NCI-H187 treated with DMSO at 0.1 percent for 48 hours (cell line): ENCODE results near the gene RILPL2.
"Not testable (repeated sequence)": the region's sequence is repeated elsewhere in the genome, so short reads cannot be mapped to it uniquely, and the experiment has no call there.

Experiments used
- DNase-seq: peaks from one replicate; lab custom pipeline; 2025; lab: John Stamatoyannopoulos, UW

The RILPL2 gene

DNA sequence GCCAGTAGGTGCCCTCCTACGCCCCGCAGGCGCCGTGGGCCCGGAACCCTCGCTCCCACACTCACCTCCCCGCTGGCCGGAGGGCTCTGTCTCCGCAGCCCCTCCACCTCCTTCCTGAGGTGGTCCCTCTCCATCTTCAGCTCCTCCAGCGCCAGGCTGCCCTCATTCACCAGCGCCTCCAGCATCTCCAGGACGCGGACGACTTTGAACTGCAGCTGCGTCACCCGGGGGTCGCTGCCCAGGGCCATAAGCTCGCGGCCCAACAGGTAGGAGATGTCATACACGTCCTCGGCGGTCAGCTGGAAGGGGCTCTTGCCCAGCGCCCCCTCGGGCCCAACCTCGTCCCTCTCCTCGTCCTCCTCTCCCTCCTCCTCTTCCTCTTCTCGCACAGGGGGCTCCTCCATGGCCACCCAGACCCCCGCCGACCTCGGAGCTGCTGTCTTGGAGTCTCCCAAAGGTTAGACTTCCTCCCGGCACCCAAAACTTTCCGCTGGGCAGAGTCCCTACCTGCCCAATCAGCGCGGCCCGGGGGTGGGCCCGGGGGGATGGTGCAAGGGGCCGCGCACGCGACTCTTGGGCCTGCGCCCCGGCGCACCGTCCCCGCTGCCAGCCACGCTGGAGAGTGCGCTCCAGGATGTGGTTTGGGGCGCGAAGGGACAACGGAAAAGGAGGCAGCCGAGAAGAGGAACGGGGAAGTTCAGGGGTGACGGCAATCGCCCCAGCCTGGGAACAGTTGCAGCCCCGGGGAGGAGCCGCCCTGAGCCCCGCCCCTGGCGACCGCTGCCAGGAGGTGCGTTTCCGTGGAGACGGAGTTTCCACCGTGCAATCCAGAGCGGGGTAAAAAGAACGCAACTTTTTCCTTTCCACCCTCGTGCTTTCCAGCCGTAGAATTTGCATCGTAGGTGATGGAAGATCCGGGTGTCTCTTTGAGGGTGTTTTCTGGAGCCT lies at the start of gene RILPL2:
TSS of gene RILPL2 (minus strand) at position 668 of the 948 bp plus-strand sequence. CDS start at position 404, 264 bp downstream.
- no peak for DNase-seq

- DNase-seq, result no peak
Measured at GRCh38 chr12:123485756-123486155, 49.3 kb upstream of the RILPL2 start.

GRCh38 chr12:123483602-123484248 lies 47.2 kb upstream of the RILPL2 start:
- DNase-seq, result no peak

DNA sequence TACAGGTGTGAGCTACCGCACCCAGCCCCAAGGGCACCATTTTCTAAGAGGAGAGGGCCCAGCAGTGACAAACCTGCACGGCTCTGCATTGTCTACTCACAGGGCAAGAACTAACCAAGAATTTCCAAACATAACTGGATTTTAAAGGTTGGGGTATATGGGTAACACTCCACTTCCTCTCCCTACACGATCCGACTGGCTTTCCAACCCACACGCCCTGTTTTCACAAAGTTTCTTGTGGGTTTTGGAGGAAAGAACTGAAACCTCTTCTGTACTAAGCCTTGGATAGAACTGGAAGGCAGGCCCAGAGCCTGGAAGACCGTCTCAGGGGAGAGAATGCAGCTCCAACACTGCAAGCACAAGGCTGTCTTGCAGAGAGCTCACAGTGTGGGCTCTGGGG lies 46.4 kb upstream of the RILPL2 start:
- DNase-seq, result no peak

- DNase-seq, result not testable (repeated sequence)
Measured at GRCh38 chr12:123481251-123481650, 44.8 kb upstream of the RILPL2 start.

- DNase-seq, result no peak
Measured at GRCh38 chr12:123479442-123480180, 43.1 kb upstream of the RILPL2 start.

DNA sequence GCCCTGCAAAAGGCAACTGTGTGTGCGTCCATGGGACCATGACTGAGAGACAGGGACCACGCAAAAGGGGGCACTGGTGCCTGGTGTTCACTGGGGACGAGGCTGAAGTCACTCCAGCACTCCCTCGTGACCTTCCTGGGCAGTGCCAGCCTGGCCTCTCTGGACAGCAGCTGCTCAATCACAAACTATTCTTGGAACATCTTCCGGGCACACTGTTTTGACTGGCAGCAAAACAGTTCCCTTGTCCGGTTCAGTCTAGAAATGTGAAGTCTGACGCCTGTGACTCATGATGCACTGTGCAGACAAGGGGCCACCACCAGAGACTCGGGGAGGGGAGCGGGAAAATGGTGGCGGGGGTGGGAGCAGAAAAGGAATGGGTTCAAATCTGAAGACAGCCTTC lies 42.3 kb upstream of the RILPL2 start:
- DNase-seq, result no peak

DNA sequence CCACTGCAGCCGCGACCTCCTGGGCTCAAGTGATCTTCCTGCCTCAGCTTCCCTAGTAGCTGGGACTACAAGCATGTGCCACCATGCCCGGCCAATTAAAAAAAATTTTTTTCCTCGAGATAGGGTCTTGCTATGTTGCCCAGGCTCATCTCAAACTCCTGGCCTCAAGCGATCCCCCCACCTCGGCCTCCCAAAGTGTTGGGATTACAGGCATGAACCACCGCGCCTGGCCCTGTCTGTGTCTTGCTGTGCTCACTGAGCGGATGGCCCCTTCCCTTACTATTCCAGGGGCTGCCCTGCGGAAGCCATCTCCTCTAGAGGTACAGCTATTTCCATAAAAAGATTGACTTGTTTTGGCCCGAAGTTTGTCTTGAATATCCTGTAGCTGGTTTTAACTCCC lies 41.6 kb upstream of the RILPL2 start:
- no peak for DNase-seq

DNA sequence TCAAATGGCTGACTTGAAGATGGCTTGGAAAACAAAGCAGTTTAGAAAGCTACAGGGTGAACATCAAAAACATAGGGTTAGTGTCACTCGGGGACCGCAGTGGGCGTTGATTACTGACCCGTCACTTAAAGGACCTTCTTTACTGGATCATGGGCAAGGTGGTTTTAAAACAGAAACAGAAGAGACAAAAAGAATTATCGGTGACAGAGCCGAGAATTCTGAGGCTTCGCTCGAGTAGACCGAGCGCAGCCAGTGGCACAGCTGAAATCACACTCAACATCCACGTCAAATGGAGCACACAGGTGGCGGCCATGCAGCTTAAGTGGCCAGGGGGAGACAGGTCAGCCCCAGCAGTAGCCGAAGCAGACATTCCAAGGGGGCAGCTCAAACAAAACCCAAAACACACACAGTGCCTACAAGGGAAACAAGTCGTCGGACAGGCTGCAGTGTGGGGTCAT lies 38.8 kb upstream of the RILPL2 start:
- no peak for DNase-seq

GRCh38 chr12:123474485-123475245 lies 38.2 kb upstream of the RILPL2 start:
- DNase-seq, result no peak

DNA sequence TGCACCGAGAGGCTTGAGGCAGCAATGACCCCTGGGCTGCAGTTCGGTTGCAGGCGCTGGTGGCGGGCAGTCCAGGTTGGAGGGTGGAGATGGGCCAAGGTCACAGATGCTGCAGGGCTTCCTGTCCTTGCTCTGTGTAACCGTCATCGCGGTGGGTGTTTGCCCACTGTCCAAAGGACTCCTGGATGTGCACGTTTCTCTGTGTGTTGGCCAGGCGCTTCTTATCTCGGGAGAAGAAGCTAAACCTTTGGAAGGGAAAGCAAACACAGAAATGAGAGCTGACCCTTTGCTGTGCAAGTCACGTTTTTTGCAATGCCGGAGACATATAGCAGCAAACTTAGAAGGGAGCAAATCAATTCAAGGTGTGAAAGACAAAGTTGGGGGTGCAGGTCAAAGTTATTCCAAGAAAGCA lies 36.0 kb upstream of the RILPL2 start:
- no peak for DNase-seq

- DNase-seq, result no peak
Measured at GRCh38 chr12:123471374-123472068, 35.0 kb upstream of the RILPL2 start.

DNA sequence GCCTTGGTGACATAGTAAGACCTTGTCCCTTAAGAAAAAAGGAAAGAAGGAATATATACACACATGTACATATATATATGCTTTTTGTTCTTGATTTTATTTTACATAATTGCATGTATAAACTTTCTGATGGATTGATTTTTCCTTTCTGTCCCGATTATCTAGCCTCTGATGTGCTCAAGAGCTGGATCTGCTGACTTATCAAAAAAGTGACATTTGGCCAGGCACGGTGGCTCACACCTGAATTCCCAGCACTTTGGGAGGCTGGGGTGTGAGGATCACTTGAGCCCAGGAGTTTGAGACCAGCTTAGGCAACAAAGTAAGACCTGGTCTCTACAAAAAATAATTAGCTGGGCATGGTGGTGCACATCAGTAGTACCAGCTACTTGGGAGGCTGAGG lies 33.5 kb upstream of the RILPL2 start:
- DNase-seq, result no peak

DNA sequence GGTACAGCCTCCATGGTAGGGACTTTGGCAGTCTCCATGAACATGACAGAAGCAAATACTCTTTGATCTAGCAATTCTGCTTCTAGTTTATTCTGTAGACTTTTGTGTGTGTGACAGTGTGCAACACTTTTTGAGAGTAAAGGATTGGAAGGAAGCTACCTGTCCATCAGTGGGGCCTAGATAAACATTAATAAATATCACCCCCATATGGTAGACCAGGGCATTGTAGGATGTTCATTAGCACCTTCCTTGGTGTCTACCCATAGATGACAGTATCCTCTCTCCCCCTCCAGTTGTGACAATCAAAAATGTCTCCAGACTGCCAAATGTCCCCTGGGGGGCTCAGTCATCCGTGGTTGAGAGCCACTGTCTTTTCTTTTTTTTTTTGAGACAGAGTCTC lies 32.3 kb upstream of the RILPL2 start:
- DNase-seq, result no peak

DNA sequence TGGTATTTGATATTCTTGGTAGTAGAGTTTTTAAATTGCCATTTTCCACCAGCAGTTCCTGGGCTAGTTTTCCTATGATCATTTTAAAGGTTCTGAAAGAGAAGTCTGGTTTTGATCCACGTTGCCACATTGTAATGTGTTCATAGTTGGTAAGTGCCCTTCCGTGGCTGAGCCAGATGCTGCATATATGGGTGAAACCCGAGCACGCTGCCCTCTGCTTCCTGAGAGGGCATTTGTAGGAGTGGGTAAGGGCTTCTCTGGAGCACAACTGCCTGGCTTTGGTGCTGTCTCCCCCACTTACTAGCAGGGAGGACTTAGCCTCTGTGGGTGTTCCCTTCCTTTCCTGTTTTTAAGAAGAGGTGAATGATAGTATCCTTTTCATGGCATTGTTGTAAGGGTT lies 28.6 kb upstream of the RILPL2 start:
- DNase-seq, result no peak

DNA sequence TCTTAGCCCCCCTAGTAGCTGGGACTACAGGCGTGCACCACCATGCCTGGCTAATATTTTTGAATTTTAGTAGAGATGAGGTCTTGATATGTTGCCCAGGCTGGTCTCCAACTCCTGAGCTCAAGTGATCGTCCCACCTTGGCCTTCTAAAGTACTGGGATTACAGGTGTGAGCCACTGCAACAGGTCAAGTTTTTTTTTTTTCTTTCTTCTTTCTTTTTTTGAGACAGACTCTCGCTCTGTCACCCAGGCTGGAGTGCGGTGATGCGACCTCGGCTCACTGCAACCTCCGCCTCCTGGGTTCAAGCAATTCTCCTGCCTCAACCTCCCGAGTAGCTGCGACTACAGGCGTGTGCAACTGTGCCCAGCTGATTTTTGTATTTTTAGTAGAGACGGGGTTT lies 26.7 kb upstream of the RILPL2 start:
- not testable (repeated sequence) for DNase-seq

DNA sequence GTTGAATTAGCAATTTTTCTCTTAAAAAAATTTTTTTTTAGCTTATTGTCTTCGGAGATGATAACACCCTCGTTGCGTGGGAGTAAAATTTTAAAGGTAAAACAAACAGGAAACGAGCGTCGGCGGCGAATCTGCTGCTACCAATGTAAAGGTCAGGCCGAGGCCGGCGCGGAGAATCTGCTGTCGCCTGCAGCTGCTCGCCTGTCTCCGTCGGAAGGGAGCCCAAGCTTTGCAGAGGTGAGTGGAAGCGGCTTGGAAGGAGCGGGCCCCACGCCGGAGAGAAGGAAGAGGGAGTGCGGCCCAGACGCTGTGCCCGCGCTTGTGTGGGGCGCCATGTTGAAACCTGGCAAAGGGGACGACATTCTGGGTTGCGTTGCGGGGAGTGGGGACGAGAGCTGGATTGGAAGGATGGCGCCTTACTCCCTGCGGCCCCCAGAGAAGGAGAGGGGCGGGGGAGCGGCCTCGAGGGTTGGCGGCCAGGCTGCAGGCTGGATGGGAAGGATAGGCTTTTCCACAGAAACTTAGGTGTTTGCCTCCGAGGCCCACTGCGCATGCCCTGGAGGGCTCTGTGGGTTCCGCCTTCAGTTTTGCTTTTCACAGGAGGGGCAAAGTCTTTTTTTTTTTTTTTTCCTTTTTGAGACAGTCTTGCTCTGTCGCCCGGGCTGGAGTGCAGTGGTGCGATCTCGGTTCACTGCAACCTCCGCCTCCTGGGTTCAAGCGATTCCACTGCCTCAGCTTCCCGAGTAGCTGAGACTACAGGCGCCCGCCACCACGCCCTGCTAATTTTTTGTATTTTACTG lies 21.7 kb upstream of the RILPL2 start, which contains the start of gene SNRNP35:
TSS of gene SNRNP35 (plus strand) at position 160 of the 800 bp plus-strand sequence. CDS start 7,402 bp downstream, outside the sequence.
- peak; percentile 52 for DNase-seq

DNA sequence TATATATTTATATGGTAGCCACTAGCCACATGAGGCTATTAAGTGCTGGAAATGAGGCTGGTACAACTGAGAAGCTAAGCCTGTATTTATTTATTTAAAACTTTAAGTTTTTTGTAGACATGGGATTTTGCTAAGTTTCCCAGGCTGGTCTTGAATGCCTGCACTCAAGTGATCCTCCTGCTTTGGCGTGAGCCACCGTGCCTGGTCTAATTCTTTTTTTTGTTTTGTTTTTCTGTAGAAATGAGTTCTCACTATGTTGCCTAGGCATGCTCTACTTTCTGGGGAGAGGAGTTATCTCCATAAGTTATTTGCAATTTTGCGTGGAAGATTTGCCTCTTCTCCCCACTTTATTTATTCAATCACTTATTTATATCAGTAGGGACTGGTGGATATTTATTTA lies 16.7 kb upstream of the RILPL2 start:
- no peak for DNase-seq

- DNase-seq, result not testable (repeated sequence)
Measured at GRCh38 chr12:123452276-123452550, 15.7 kb upstream of the RILPL2 start.

GRCh38 chr12:123450636-123451035 lies 14.2 kb upstream of the RILPL2 start:
- no peak for DNase-seq
